HepG2 (cell line): Measurements from ENCODE around the gene ACER3. TPM values are rescaled to one million over a fixed set of nuclear protein-coding genes. Genes with fewer than 3 reads are reported as not detected.

Experiments
- AGO2 ChIP-seq: fragments of 200-400 bp; formaldehyde crosslinking; optimal IDR thresholded peaks from 2 replicates; pipeline ENCODE3; 2017; ENCODE audit warnings: mild to moderate bottlenecking, low read depth, low read length, moderate library complexity
- AKAP8 ChIP-seq: sonication (generic); formaldehyde crosslinking; IDR thresholded peaks from 2 replicates; pipeline ENCODE4 v1.5.1; 2020; ENCODE audit warnings: mild to moderate bottlenecking, missing genetic modification reagents
- CBX2 ChIP-seq, 2 experiments: fragments of 200-600 bp in 1 of 2; sonication (generic); formaldehyde crosslinking in 1 of 2; IDR thresholded peaks; 2 replicates each; pipeline versions ENCODE4 v1.7.0 to v1.8.1; 2018 to 2022; ENCODE audit warnings: low read depth in 2 of 2, low read length in 1 of 2, mild to moderate bottlenecking in 1 of 2, missing genetic modification reagents in 1 of 2
- DPF2 ChIP-seq: sonication (generic); formaldehyde crosslinking; IDR thresholded peaks from 2 replicates; pipeline ENCODE4 v1.4.0; 2020; ENCODE audit warnings: mild to moderate bottlenecking, low read depth, missing genetic modification reagents, borderline replicate concordance
- HNF4G ChIP-seq, 2 experiments: sonication (generic) in 1 of 2; formaldehyde crosslinking in 1 of 2; IDR thresholded peaks; 2 replicates each; pipeline versions ENCODE4 v1.4.0 to v1.6.1; 2011 to 2020; ENCODE audit warnings: borderline replicate concordance in 2 of 2, low read depth in 2 of 2, mild to moderate bottlenecking in 2 of 2, low read length in 1 of 2, missing genetic modification reagents in 1 of 2, moderate library complexity in 1 of 2
- IKZF1 ChIP-seq: fragments of 450-650 bp; IDR thresholded peaks from 2 replicates; pipeline ENCODE4 v1.7.1; 2016
- KDM2A ChIP-seq: sonication (generic); formaldehyde crosslinking; IDR thresholded peaks from 2 replicates; pipeline ENCODE4 v1.4.0; 2020; ENCODE audit warnings: low read depth, missing genetic modification reagents, borderline replicate concordance
- SPEN ChIP-seq: sonication (generic); formaldehyde crosslinking; IDR thresholded peaks from 2 replicates; pipeline ENCODE4 v1.5.1; 2020; ENCODE audit warnings: low read depth, mild to moderate bottlenecking, missing genetic modification reagents
- STAG1 ChIP-seq: sonication (generic); formaldehyde crosslinking; IDR thresholded peaks from 2 replicates; pipeline ENCODE4 v1.4.0; 2020; ENCODE audit warnings: missing genetic modification reagents
- UBTF ChIP-seq: sonication (generic); formaldehyde crosslinking; IDR thresholded peaks from 2 replicates; pipeline ENCODE4 v1.4.0; 2020; ENCODE audit warnings: mild to moderate bottlenecking, missing genetic modification reagents
- ZBTB1 ChIP-seq: sonication (generic); formaldehyde crosslinking; IDR thresholded peaks from 2 replicates; pipeline ENCODE4 v1.4.0; 2020; ENCODE audit warnings: missing genetic modification reagents, borderline replicate concordance
- ZBTB10 ChIP-seq: sonication (generic); formaldehyde crosslinking; IDR thresholded peaks from 2 replicates; pipeline ENCODE4 v1.4.0; 2020; ENCODE audit warnings: missing genetic modification reagents, borderline replicate concordance
- ZNF275 ChIP-seq: sonication (generic); formaldehyde crosslinking; IDR thresholded peaks from 2 replicates; pipeline ENCODE4 v1.8.0; 2022; ENCODE audit warnings: missing genetic modification reagents, mild to moderate bottlenecking, inconsistent platforms, borderline replicate concordance
- ZNF333 ChIP-seq: sonication (generic); formaldehyde crosslinking; IDR thresholded peaks from 2 replicates; pipeline ENCODE4 v1.4.0; 2020; ENCODE audit warnings: mild to moderate bottlenecking, missing genetic modification reagents, borderline replicate concordance
- ZNF549 ChIP-seq: sonication (generic); formaldehyde crosslinking; IDR thresholded peaks from 2 replicates; pipeline ENCODE4 v1.5.0; 2020; ENCODE audit warnings: missing genetic modification reagents
- ZNF580 ChIP-seq: IDR thresholded peaks from 2 replicates; pipeline ENCODE4 v1.6.1; 2016; ENCODE audit warnings: low read depth, borderline replicate concordance
- ZNF629 ChIP-seq: sonication (generic); formaldehyde crosslinking; conservative IDR thresholded peaks from 2 replicates; pipeline ENCODE4 v1.5.0; 2020; ENCODE audit warnings: missing genetic modification reagents
- ZNF644 ChIP-seq: IDR thresholded peaks from 2 replicates; pipeline ENCODE4 v1.6.1; 2016; ENCODE audit warnings: low read depth
- ZSCAN5A ChIP-seq: sonication (generic); formaldehyde crosslinking; IDR thresholded peaks from 2 replicates; pipeline ENCODE4 v1.8.0; 2022; ENCODE audit warnings: mild to moderate bottlenecking, missing genetic modification reagents, borderline replicate concordance
- polyA plus RNA-seq, 8 experiments: library from polyadenylated mRNA; depleted of rRNA in 3 of 8; stranded (reverse) in 7 of 8; unstranded in 1 of 8; fragments of >200 nt; fragmentation: Illumina TruSeq in 4 of 8; extraction: Trizol in 4 of 8; gene quantifications; 2 replicates each; pipeline versions ENCODE4 v1.2.1 to v1.2.3, GENCODE V29; 2011 to 2016; ENCODE audit warnings: low read depth in 4 of 8, missing spikeins in 1 of 8, mixed read lengths in 1 of 8; ENCODE audit not compliant: insufficient read depth in 1 of 8
- total RNA-seq, 5 experiments: library from RNA; depleted of rRNA; stranded (reverse); fragments of >200 nt; fragmentation: Illumina TruSeq; extraction: Trizol; gene quantifications; 2 replicates each; pipeline ENCODE4 v1.2.3, GENCODE V29; 2016; ENCODE audit warnings: low read depth in 1 of 5

ACER3 gene
- total and polyA plus RNA-seq, 2 of the 13 experiments (the other 11 are each of a cell fraction or from before 2014, with no cell fraction given) = 6.0 to 9.8 TPM

- TF ChIP-seq UBTF (CRISPR knock-in tag) (peak; percentile 85), ZNF580 (CRISPR knock-in tag) (no peak), CBX2 (IDR thresholded peaks at IDR 0.05; ENCODE audit: low read depth, low read length) (no peak), CBX2 (CRISPR knock-in tag; IDR thresholded peaks at IDR 0.05; ENCODE audit: low read depth) (no peak), ZNF275 (CRISPR knock-in tag) (no peak), STAG1 (CRISPR knock-in tag) (peak; percentile 13; the same call in 1 of the 2 replicates), ZBTB10 (CRISPR knock-in tag) (no peak), ZBTB1 (CRISPR knock-in tag) (no peak), DPF2 (CRISPR knock-in tag) (no peak), ZNF333 (CRISPR knock-in tag) (0 out of 2 replicates have a peak, but pooled peaks have one; percentile 86), ZNF644 (CRISPR knock-in tag) (no peak), AGO2 (peak; percentile 28), ZNF629 (CRISPR knock-in tag) (no peak), ZNF549 (CRISPR knock-in tag) (no peak), SPEN (CRISPR knock-in tag) (no peak), AKAP8 (CRISPR knock-in tag) (peak; percentile 58; the same call in 1 of the 2 replicates), KDM2A (CRISPR knock-in tag) (peak; percentile 52; the same call in 1 of the 2 replicates), IKZF1 (no peak), HNF4G (IDR thresholded peaks at IDR 0.05; ENCODE audit: borderline replicate concordance, low read depth, low read length) (no peak), HNF4G (CRISPR knock-in tag; IDR thresholded peaks at IDR 0.05; ENCODE audit: borderline replicate concordance, low read depth) (0 out of 2 replicates have a peak, but pooled peaks have one; percentile 47), ZSCAN5A (CRISPR knock-in tag) (no peak)
Measured at GRCh38 chr11:77066229-77067042, 205.7 kb downstream of the ACER3 start, which contains the start of gene CAPN5 (continued).
